ENCODE results near the gene PRDX4. TPM values are rescaled to one million over a fixed set of nuclear protein-coding genes. Genes with fewer than 3 reads are reported as not detected.

Gene PRDX4
- 246 to 283 TPM (median 273 TPM) in 5 replicates for total RNA-seq (2022; extraction: Qiagen RNA extraction)

GRCh38 chrX:23667239-23668177, at the start of gene PRDX4:
TSS of gene PRDX4 (plus strand) at chrX:23667493. CDS start at chrX:23667571, 78 bp downstream.

Other genes starting within 250 kb of the PRDX4 start
- gene ACOT9, start 75.8 kb downstream of the PRDX4 start, total RNA-seq (2022; extraction: Qiagen RNA extraction), result 93.2 to 106 TPM (median 94.7 TPM) in 5 replicates
- 345 to 460 TPM (median 395 TPM) in 5 replicates for gene SAT1, start 115.7 kb downstream of the PRDX4 start, total RNA-seq (2022; extraction: Qiagen RNA extraction)
- 28.1 to 29.6 TPM (median 28.7 TPM) in 5 replicates for gene APOO, start 240.4 kb downstream of the PRDX4 start, total RNA-seq (2022; extraction: Qiagen RNA extraction)
- 0.07 to 0.22 TPM (median 0.13 TPM) in 4 of 5 replicates, not detected in the other for gene CXorf58, start 240.5 kb downstream of the PRDX4 start, total RNA-seq (2022; extraction: Qiagen RNA extraction)

Data from A549 treated with AZD2906 at 1 μM for 4 hours (cell line).